ENCODE data around the gene SPTBN1.

- TF ChIP-seq, protein P1, sequence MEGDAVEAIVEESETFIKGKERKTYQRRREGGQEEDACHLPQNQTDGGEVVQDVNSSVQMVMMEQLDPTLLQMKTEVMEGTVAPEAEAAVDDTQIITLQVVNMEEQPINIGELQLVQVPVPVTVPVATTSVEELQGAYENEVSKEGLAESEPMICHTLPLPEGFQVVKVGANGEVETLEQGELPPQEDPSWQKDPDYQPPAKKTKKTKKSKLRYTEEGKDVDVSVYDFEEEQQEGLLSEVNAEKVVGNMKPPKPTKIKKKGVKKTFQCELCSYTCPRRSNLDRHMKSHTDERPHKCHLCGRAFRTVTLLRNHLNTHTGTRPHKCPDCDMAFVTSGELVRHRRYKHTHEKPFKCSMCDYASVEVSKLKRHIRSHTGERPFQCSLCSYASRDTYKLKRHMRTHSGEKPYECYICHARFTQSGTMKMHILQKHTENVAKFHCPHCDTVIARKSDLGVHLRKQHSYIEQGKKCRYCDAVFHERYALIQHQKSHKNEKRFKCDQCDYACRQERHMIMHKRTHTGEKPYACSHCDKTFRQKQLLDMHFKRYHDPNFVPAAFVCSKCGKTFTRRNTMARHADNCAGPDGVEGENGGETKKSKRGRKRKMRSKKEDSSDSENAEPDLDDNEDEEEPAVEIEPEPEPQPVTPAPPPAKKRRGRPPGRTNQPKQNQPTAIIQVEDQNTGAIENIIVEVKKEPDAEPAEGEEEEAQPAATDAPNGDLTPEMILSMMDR (conservative IDR thresholded peaks at IDR 0.05; ENCODE audit: low read depth in 2 of 2) = no peak
- TF ChIP-seq POLR2AphosphoS5 (IDR thresholded peaks at IDR 0.05; ENCODE audit: low read depth) (no peak), CREB1 (CRISPR knock-in tag; IDR thresholded peaks at IDR 0.05; ENCODE audit: low read depth) (no peak), EZH2phosphoT487 (IDR thresholded peaks at IDR 0.05; ENCODE audit: unreplicated experiment) (no peak), ZNF331 (CRISPR knock-in tag; IDR thresholded peaks at IDR 0.05; ENCODE audit: low read depth) (no peak), EZH2 (IDR thresholded peaks at IDR 0.05; ENCODE audit: low read depth, unreplicated experiment) (no peak), JUNB (IDR thresholded peaks at IDR 0.05; ENCODE audit: unreplicated experiment) (no peak), STAT1 (IDR thresholded peaks at IDR 0.05; ENCODE audit: unreplicated experiment) (no peak), NANOG (IDR thresholded peaks at IDR 0.05; ENCODE audit: borderline replicate concordance) (0 out of 2 replicates have a peak, but pooled peaks have one; percentile 17)
- TF ChIP-seq, protein P2, sequence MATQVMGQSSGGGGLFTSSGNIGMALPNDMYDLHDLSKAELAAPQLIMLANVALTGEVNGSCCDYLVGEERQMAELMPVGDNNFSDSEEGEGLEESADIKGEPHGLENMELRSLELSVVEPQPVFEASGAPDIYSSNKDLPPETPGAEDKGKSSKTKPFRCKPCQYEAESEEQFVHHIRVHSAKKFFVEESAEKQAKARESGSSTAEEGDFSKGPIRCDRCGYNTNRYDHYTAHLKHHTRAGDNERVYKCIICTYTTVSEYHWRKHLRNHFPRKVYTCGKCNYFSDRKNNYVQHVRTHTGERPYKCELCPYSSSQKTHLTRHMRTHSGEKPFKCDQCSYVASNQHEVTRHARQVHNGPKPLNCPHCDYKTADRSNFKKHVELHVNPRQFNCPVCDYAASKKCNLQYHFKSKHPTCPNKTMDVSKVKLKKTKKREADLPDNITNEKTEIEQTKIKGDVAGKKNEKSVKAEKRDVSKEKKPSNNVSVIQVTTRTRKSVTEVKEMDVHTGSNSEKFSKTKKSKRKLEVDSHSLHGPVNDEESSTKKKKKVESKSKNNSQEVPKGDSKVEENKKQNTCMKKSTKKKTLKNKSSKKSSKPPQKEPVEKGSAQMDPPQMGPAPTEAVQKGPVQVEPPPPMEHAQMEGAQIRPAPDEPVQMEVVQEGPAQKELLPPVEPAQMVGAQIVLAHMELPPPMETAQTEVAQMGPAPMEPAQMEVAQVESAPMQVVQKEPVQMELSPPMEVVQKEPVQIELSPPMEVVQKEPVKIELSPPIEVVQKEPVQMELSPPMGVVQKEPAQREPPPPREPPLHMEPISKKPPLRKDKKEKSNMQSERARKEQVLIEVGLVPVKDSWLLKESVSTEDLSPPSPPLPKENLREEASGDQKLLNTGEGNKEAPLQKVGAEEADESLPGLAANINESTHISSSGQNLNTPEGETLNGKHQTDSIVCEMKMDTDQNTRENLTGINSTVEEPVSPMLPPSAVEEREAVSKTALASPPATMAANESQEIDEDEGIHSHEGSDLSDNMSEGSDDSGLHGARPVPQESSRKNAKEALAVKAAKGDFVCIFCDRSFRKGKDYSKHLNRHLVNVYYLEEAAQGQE (IDR thresholded peaks at IDR 0.05; ENCODE audit: unreplicated experiment) = no peak
These were observed 60.7 kb downstream of the SPTBN1 start for GRCh38 chr2:54516842-54517241.

Measured in GM23338 (cell line).